Stimulated activated memory B cell treated with anti-CD40 and anti-IgM and Interleukin-4, amounts not matched to agents 10 μg/mL and 1 μg/mL and 100 μg/mL, for 72 hours (primary cell): ENCODE measurements around the gene ITPRID2.

Experiments
- ATAC-seq: fragments of 150-1000 bp; cut with Tn5 transposase; 2 replicates; pipeline ENCODE4 v1.10.0; 2021
- H3K27ac Mint-ChIP-seq: one replicate; pipeline ENCODE4 v1.8.0; 2022; ENCODE audit warnings: mild to moderate bottlenecking, mixed read lengths
- H3K27me3 Mint-ChIP-seq: one replicate; pipeline ENCODE4 v1.8.0; 2022; ENCODE audit warnings: mixed read lengths
- H3K36me3 Mint-ChIP-seq: one replicate; pipeline ENCODE4 v1.8.0; 2022; ENCODE audit warnings: mixed read lengths
- H3K4me1 Mint-ChIP-seq: one replicate; pipeline ENCODE4 v1.8.0; 2022; ENCODE audit warnings: mixed read lengths
- H3K4me3 Mint-ChIP-seq: one replicate; pipeline ENCODE4 v1.8.0; 2022; ENCODE audit warnings: mild to moderate bottlenecking, moderate library complexity, mixed read lengths
- H3K9me3 Mint-ChIP-seq: one replicate; pipeline ENCODE4 v1.8.0; 2022; ENCODE audit warnings: mixed read lengths

Gene ITPRID2

GRCh38 chr2:181891258-181891965, at the start of gene ITPRID2:
Gene ITPRID2 (plus strand): TSS chr2:181891730. CDS start chr2:181892067, 337 bp downstream.
- Mint-ChIP-seq H3K9me3 (no peaks in the 10 kb centered on the region), H3K27me3 (no peaks in the 10 kb centered on the region), H3K4me1 (peaks cover 10% of the 10 kb centered on the region), H3K36me3 (peaks cover under 1% of the 10 kb centered on the region), H3K4me3 (peak within 1 kb of the TSS; percentile 89), H3K27ac (peak within 1 kb of the TSS; percentile 85)
- ATAC-seq: peak; percentile 98

GRCh38 chr2:181844551-181845290, 46.8 kb upstream of the ITPRID2 start:
- no peaks in the 10 kb centered on the region for H3K36me3 Mint-ChIP-seq
- H3K9me3 Mint-ChIP-seq: no peaks in the 10 kb centered on the region
- no peaks in the 10 kb centered on the region for H3K4me1 Mint-ChIP-seq
- no peak for ATAC-seq
- H3K27me3 Mint-ChIP-seq: peaks cover 19% of the 10 kb centered on the region
- no peak overlapping the region for H3K4me3 Mint-ChIP-seq
- H3K27ac Mint-ChIP-seq: no peak overlapping the region

GRCh38 chr2:181846399-181847197, 44.9 kb upstream of the ITPRID2 start:
- peaks cover 10% of the 10 kb centered on the region for H3K4me1 Mint-ChIP-seq
- H3K9me3 Mint-ChIP-seq: no peaks in the 10 kb centered on the region
- H3K4me3 Mint-ChIP-seq: no peak overlapping the region
- H3K36me3 Mint-ChIP-seq: no peaks in the 10 kb centered on the region
- peaks cover 12% of the 10 kb centered on the region for H3K27me3 Mint-ChIP-seq
- no peak overlapping the region for H3K27ac Mint-ChIP-seq
- ATAC-seq: no peak

DNA sequence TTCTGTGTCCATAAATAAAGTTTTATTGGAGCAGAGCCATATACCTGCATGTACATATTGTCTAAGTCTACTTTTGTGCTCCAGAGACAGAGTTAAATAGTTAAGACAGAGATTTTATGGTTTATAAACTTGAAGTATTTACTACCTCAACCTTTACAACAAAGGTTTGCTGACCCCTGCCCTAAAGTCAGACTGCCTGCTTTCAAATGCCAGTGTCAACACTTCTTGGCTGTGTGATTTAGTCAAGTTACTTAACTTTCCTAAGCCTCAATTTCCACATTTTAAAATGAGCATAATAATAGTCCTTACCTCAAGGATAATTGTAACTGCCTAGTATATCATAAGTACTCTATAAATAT, 44.4 kb upstream of the ITPRID2 start:
- no peaks in the 10 kb centered on the region for H3K36me3 Mint-ChIP-seq
- no peak overlapping the region for H3K4me3 Mint-ChIP-seq
- no peak for ATAC-seq
- no peak overlapping the region for H3K27ac Mint-ChIP-seq
- peaks cover 10% of the 10 kb centered on the region for H3K4me1 Mint-ChIP-seq
- peaks cover 6% of the 10 kb centered on the region for H3K27me3 Mint-ChIP-seq
- no peaks in the 10 kb centered on the region for H3K9me3 Mint-ChIP-seq

- H3K27ac Mint-ChIP-seq: no peak overlapping the region
- no peaks in the 10 kb centered on the region for H3K36me3 Mint-ChIP-seq
- peaks cover 10% of the 10 kb centered on the region for H3K4me1 Mint-ChIP-seq
- no peaks in the 10 kb centered on the region for H3K9me3 Mint-ChIP-seq
- ATAC-seq: no peak
- no peak overlapping the region for H3K4me3 Mint-ChIP-seq
- peaks cover 6% of the 10 kb centered on the region for H3K27me3 Mint-ChIP-seq
Measured at GRCh38 chr2:181847702-181848101, 43.8 kb upstream of the ITPRID2 start.

GRCh38 chr2:181848261-181848886, 43.2 kb upstream of the ITPRID2 start:
- no peaks in the 10 kb centered on the region for H3K9me3 Mint-ChIP-seq
- H3K4me3 Mint-ChIP-seq: no peak overlapping the region
- ATAC-seq: no peak
- H3K4me1 Mint-ChIP-seq: peaks cover 10% of the 10 kb centered on the region
- peaks cover 6% of the 10 kb centered on the region for H3K27me3 Mint-ChIP-seq
- H3K36me3 Mint-ChIP-seq: no peaks in the 10 kb centered on the region
- no peak overlapping the region for H3K27ac Mint-ChIP-seq

DNA sequence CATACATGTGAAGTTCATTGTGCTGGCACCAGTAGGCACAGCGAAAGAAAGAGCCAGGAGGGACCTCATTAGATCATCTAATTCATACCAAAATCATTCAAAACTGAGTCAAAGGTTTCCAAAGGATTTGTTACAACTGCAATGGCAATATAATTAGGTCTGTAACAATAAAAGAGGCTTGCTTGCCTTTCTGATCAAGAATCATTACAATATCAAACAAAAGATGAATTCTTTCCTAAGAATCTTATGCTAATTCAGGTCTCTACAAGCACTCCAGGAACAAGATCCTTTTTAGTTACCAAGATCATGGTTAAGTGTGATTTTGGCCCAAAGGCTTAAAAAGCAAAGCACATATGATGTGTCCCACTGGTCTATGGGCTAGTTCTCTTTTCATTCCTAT, 41.9 kb upstream of the ITPRID2 start:
- Mint-ChIP-seq H3K36me3 (no peaks in the 10 kb centered on the region), H3K9me3 (no peaks in the 10 kb centered on the region), H3K4me1 (peaks cover 10% of the 10 kb centered on the region), H3K27ac (no peak overlapping the region), H3K4me3 (no peak overlapping the region), H3K27me3 (peaks cover 3% of the 10 kb centered on the region)
- ATAC-seq: no peak

DNA sequence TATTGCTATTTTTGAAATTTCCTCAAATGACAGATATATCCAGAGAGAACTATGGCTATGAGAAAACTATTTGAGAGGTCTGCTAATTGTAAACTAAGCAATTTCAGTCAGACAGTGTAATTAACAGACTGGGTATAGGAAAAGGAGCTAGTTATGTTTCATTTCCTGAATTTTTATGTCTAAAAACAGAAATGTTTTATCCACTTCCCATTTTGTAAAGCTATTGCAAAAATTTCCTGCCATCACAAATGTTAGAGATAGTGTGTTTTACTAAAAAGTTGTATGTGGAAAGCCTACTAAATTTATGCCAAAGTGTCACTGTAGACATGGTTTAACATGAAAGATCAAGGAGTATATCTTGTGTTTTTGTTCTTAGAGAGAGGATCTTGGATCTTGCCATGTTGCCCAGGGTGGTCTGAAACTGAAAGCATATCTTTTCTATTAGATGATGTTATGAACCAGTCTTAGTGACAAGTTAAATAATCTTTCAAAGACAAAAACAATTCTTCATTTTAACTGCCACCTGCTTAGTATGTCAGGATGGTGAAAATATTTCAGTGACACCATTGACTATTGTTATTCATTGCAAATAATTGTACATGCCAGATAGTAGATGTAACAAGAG, 40.5 kb upstream of the ITPRID2 start:
- H3K27me3 Mint-ChIP-seq: no peaks in the 10 kb centered on the region
- H3K36me3 Mint-ChIP-seq: no peaks in the 10 kb centered on the region
- no peak overlapping the region for H3K4me3 Mint-ChIP-seq
- H3K4me1 Mint-ChIP-seq: peaks cover 10% of the 10 kb centered on the region
- no peak overlapping the region for H3K27ac Mint-ChIP-seq
- no peaks in the 10 kb centered on the region for H3K9me3 Mint-ChIP-seq
- no peak for ATAC-seq

DNA sequence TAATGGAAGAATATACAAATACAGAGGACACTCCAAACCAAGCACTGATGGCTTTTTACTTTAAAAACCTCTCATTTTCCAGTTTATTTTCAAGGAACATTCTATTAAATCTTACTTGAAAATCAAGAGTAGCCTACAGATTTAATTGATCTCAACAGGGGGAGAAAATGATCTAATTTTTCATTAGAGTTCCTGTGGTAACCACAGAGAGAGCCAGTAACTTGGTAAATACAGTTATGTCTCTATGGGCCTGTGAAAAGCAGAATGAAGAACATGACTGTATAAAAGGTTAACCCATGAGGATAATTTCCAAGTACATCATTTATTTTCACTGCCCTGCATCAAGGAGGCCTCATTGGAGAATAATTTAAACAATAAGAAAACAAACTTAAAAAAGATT, 39.8 kb upstream of the ITPRID2 start:
- Mint-ChIP-seq H3K4me1 (peaks cover 10% of the 10 kb centered on the region), H3K36me3 (no peaks in the 10 kb centered on the region), H3K4me3 (no peak overlapping the region), H3K27me3 (peaks cover 6% of the 10 kb centered on the region), H3K27ac (no peak overlapping the region), H3K9me3 (no peaks in the 10 kb centered on the region)
- no peak for ATAC-seq

- no peaks in the 10 kb centered on the region for H3K9me3 Mint-ChIP-seq
- no peak for ATAC-seq
- peaks cover 8% of the 10 kb centered on the region for H3K27me3 Mint-ChIP-seq
- no peak overlapping the region for H3K27ac Mint-ChIP-seq
- no peaks in the 10 kb centered on the region for H3K36me3 Mint-ChIP-seq
- no peak overlapping the region for H3K4me3 Mint-ChIP-seq
- H3K4me1 Mint-ChIP-seq: peaks cover 10% of the 10 kb centered on the region
Measured at GRCh38 chr2:181853696-181854095, 37.8 kb upstream of the ITPRID2 start.

- peaks cover 8% of the 10 kb centered on the region for H3K27me3 Mint-ChIP-seq
- no peak overlapping the region for H3K4me3 Mint-ChIP-seq
- H3K36me3 Mint-ChIP-seq: no peaks in the 10 kb centered on the region
- H3K27ac Mint-ChIP-seq: no peak overlapping the region
- H3K4me1 Mint-ChIP-seq: no peaks in the 10 kb centered on the region
- ATAC-seq: no peak
- no peaks in the 10 kb centered on the region for H3K9me3 Mint-ChIP-seq
Measured at GRCh38 chr2:181857483-181857882, 34.0 kb upstream of the ITPRID2 start.

DNA sequence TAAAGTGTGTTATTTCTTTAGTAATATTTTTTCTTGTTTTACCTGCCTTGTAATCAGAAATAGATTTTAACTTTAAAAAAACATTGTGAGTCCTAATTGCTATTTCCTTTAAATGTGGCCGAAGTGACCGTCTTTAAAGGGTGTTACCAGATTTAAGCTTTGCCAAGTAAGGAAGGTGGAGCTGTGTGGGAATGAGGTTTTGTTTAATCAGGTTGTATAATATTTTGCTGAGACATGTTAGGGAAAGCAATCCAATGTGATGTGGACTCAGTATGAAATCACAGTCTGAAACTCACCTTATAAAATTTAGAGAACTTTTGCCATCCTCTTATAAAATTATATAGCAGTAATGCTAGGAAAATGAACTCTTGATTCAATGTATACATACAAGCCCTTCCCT, 32.9 kb upstream of the ITPRID2 start:
- Mint-ChIP-seq H3K4me1 (no peaks in the 10 kb centered on the region), H3K4me3 (no peak overlapping the region), H3K9me3 (no peaks in the 10 kb centered on the region), H3K36me3 (no peaks in the 10 kb centered on the region), H3K27me3 (peaks cover 8% of the 10 kb centered on the region), H3K27ac (no peak overlapping the region)
- ATAC-seq: no peak

DNA sequence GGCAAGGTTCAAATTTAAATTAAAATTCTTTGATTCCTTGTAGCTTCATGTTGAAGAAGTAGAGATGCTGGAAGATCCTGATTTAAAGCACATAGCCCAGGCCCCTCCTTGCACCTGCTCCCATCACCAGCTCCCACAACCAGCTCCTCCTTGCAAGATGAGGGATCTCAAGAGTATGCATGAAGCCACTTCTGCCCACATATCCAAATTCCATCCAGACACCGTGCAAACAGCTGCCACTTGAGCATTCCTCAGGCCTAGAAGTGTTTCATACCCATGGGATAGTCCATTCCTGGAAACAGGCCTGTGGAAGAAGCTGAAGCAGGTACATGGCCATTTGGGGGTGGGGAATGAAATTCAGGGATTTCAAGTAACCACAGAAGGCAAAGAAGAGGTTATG, 32.4 kb upstream of the ITPRID2 start:
- H3K27ac Mint-ChIP-seq: no peak overlapping the region
- no peak overlapping the region for H3K4me3 Mint-ChIP-seq
- no peaks in the 10 kb centered on the region for H3K4me1 Mint-ChIP-seq
- no peaks in the 10 kb centered on the region for H3K36me3 Mint-ChIP-seq
- H3K9me3 Mint-ChIP-seq: no peaks in the 10 kb centered on the region
- H3K27me3 Mint-ChIP-seq: peaks cover 8% of the 10 kb centered on the region
- no peak for ATAC-seq

- Mint-ChIP-seq H3K27me3 (peaks cover 8% of the 10 kb centered on the region), H3K27ac (no peak overlapping the region), H3K9me3 (no peaks in the 10 kb centered on the region), H3K36me3 (no peaks in the 10 kb centered on the region), H3K4me3 (no peak overlapping the region), H3K4me1 (no peaks in the 10 kb centered on the region)
- no peak for ATAC-seq
Measured at GRCh38 chr2:181859803-181860202, 31.7 kb upstream of the ITPRID2 start.

GRCh38 chr2:181861379-181861778, 30.2 kb upstream of the ITPRID2 start:
- no peak overlapping the region for H3K4me3 Mint-ChIP-seq
- no peaks in the 10 kb centered on the region for H3K4me1 Mint-ChIP-seq
- no peaks in the 10 kb centered on the region for H3K9me3 Mint-ChIP-seq
- no peaks in the 10 kb centered on the region for H3K36me3 Mint-ChIP-seq
- H3K27me3 Mint-ChIP-seq: peaks cover 5% of the 10 kb centered on the region
- no peak for ATAC-seq
- H3K27ac Mint-ChIP-seq: no peak overlapping the region
